ENCODE measurements around the gene SMC4.
"Not testable (repeated sequence)": the region's sequence is repeated elsewhere in the genome, so short reads cannot be mapped to it uniquely, and the experiment has no call there.

SMC4 gene

DNA sequence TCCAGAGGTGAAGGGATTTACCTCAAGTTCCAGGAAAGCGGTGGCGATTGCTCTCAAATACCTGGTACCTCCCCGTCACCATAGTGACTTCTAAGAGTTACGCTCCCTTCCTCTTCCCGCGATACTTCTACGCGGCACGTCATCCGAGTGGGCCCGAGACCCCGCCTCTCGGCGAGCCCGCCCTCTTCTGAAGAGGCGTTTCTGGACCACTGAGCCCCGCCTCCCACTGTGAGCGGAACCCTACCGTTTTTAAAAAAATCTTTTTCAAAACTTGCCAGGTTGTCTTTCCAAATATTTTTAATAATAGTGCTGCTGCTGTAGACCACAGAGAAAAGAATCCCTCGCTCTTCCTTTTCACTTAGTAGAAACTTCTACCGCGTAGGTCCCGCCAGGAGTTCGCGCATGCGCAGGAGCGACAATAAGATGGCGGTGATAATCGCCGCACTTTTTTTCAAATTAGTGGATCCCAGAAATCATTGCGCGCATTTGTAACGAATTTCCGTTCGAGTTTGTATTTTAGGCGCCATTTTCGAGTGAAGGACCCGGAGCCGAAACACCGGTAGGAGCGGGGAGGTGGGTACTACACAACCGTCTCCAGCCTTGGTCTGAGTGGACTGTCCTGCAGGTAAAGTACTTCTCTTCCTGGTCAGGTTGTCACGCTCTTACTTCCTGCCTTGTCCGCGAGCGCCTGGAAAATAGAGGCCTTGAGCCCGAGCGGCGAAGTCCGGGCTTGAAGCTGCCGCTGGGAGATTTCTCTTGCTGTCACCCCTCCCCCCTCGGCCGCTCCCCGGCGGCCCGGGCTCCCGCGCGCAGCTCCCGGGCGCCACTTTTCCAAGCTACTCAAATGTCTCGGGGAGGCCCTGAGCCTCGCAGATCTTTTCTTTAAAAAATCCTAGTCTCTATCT, at the start of gene SMC4, which contains the start of gene IFT80:
Gene SMC4 (plus strand): TSS at position 526 of the 905 bp plus-strand sequence. CDS start 1,177 bp downstream, outside the sequence.
Gene IFT80 (minus strand): TSS at position 101 of the 905 bp plus-strand sequence. CDS start 14,625 bp downstream, outside the sequence.
- DNase-seq: peak; percentile 87

DNA sequence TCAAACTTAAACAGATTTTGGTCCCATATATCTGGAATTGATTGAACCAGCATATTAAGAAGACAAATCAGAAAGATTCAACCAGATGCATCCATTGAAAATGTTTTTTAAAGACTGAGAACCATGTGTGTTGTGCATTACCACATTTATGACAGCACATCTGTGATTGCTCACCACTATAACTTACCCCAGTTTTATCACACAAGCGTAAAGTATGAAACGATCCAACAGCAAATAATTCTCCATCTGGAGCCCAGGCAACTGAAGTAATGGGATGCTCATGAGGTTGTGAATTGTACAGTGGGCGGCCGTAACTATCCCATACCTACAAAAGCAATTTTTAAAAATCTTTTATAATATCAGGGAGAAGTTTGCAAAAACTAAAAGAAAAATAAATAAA, 43.6 kb upstream of the SMC4 start:
- no peak for DNase-seq

DNA sequence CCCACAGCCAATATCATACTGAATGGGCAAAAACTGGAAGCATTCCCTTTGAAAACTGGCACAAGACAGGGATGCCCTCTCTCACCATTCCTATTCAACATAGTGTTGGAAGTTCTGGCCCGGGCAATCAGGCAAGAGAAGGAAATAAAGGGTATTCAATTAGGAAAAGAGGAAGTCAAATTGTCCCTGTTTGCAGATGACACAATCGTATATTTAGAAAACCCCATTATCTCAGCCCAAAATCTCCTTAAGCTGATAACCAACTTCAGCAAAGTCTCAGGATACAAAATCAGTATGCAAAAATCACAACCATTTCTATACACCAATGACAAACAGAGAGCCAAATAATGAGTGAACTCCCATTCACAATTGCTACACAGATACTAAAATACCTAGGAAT, 36.6 kb upstream of the SMC4 start:
- not testable (repeated sequence) for DNase-seq

GRCh38 chr3:160365869-160366522, 33.5 kb upstream of the SMC4 start:
- DNase-seq: no peak

DNA sequence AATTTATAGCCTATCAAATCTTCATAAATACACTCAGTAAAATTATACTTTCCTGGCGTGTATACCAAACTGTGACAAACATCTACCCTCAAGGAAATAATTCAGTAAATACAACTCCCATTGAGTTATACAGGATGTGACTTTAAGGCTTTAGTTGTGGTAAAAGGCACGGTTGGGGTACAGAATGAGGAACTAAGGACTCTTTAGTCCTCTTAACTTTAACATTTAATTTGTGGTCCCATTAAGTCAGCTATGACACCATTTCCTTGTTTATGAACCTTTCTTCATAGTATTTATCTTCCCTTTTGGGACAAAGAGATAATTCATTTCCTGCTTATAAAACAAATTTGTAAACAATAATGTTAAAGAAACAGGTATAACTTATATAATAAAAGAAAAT, 30.6 kb upstream of the SMC4 start:
- no peak for DNase-seq

- no peak for DNase-seq
Observed at GRCh38 chr3:160369784-160370183, 29.7 kb upstream of the SMC4 start.

DNA sequence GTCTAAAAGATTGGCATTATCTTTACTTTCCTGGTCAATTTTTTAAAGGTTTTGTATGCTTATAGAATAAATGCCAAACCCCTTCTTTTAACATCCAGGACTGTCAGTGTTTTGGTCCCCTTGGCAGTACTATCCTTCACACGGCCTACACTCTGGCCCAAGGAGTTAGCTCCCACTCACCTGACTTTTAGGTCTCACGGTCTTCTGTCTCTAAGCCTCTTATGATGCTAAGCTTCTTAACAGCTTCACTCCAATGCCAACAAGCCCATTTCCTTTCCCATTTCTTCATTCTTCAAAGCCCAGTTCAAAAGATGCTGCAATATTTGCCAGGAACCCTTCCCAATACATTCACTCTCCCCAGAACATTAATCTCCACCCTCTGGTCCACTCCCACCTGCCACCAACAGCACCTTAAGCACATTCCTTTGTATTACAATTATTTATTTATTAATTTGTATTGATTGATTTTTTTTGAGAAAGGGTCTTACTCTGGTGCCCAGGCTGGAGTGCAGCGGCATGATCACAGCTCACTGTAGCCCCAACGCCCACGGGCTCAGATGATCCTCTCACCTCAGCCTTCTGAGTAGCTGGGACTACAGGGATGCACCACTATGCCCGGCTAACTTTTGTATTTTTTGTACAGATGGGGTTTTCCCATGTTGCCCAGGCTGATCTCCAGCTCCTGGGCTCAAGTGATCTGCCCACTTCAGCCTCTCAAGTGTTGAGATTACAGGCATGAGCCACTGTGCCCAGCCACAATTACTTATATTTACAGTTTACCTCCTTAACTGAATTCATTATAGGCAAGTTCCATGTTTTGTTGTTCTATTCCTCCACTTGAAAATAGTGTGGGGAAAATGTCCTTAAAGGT, 28.2 kb upstream of the SMC4 start:
- DNase-seq: peak; percentile 3

GRCh38 chr3:160372780-160373179, 26.7 kb upstream of the SMC4 start:
- no peak for DNase-seq

DNA sequence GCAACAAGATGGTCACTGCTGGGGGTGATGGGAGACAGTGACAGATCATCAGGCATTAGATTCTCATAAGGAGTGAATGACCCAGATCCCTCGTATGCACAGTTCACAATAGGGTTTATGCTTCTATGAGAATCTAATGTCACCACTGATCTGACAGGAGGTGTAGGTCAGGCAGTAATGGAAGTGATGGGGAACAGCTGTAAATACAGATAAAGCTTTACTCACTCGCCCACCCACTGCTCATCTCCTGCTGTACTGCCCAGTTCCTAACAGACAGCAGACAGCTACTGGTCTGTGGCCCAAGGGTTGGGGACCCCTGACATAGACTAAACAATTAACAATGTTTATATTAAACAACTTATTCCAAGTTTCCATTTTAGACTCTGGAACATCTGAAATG, 25.8 kb upstream of the SMC4 start:
- no peak for DNase-seq

DNA sequence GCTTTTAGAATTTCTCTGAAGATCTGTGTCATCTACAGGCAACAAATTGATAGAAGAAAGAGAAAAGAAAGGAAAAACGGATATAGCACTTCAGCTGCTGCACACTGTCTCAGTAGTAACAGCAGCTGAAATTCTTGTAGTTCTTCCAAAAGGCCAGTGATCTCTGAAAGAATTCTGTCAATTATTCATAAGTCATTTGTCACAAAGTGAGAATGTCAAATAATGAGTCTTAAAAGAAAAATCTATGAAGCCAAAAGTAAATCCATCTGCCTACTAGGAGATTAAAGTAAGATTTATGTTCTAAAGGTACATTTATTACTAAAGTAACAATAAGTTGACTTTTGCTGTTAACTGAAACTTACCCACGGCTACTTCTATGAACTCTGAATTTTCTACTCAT, 25.0 kb upstream of the SMC4 start:
- no peak for DNase-seq

GRCh38 chr3:160374925-160375324, 24.5 kb upstream of the SMC4 start:
- DNase-seq: no peak

DNA sequence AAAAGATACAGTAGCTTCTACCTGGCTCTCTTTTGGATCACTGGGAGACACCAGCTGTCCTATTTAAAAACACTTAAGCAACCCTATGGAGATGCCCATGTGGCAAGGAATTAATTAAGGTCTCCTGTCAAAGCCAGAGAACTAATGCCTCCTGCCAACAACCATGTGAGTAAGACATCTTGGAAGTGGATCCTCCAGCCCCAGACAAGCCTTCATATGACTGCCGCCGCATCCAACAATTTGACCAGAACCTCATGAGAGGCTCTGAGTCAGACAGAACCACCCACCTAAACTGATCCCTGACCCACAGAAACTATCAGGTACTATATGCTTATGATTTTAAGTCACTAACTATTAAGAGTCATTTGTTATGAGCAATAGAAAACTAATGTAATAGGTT, 22.8 kb upstream of the SMC4 start:
- no peak for DNase-seq

- no peak for DNase-seq
Observed at GRCh38 chr3:160378331-160379109, 20.9 kb upstream of the SMC4 start.

DNA sequence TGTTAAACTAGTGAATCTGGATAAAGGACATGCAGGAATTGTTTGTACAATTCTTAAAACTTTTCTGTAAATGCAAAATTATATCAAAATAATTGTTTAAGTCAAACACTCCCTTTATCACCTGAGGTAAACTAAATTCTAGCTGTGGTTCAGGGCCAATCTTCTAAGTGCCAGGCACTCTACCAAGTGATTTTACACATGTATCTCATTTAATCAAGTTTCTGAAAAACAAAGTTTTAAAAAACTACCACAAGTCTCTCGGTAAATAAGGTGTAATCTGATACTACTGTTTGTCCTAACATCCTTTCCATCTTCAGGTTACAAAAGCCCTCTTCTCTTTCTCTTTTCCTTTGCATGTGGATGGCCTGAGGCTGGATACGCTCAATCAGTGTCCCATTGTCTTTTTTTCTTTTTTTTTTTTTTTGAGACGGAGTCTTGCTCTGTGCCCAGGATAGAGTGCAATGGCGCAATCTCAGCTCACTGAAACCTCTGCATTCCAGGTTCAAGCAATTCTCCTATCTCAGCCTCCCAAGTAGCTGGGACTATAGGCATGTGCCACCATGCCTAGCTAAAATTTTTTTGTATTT, 19.7 kb upstream of the SMC4 start:
- DNase-seq: no peak

DNA sequence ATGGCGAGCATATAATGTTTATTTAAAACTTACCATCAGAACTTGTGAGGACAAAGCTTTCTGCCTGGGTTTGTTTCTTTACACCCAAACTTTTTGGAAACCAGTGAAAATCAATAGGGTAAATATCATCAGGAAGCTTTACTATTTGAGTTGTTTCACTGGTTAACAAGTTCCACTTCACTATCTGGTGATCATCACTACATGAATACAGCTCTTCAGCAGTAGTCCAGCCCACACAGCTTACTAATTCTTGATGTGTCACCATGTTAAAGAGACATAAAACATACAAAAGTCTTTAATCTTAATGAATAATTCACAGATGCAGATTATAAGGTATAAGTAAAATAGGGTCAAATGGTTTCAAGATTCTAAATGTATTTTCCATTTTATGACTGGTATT, 18.0 kb upstream of the SMC4 start:
- DNase-seq: no peak

- no peak for DNase-seq
Observed at GRCh38 chr3:160384639-160385318, 14.7 kb upstream of the SMC4 start.

DNA sequence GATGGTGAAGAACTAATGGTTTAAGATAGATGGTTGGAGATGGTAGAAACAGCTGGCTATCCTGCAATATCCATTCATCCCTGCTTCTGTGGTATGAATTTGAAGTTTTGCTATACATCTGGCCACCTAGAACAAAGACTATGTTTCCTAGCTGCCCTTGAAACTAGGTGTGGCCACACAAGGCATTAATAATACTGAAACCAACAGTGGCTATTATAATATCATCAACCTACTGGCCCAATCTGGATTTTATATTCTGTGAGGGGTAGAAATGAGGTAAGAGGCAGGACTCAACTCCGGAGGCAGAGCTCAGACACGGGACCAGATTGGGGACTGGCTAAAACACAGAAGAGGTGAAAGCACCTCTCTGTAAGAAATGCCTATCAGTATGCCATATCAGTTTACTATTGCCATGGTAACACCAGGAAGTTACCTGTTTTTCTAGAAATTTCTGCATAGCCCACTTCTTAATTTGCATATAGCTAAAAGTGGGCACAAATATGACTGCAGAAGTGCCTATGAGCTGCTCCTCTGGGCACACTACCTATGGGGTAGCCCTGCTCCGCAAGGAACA, 8.8 kb upstream of the SMC4 start:
- DNase-seq: no peak

DNA sequence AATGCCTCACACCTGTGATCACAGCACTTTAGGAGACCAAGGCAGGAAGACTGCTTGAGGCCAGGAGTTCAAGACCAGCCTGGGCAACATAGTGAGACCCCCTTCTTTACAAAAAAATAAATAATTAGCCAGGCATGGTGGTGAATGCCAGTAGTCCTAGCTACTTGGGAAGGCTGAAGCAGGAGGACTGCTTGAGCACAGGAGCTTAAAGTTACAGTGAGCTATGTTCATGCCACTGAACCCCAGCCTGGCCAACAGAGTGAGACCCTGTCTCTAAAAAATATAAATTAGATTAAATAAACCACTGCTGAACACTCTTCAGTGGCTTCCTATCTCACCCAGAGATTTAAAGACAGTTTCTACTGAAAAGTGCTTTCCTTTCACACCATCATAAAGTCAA, 6.7 kb upstream of the SMC4 start:
- DNase-seq: no peak

GRCh38 chr3:160393346-160394008, 6.0 kb upstream of the SMC4 start:
- DNase-seq: no peak

- no peak for DNase-seq
Observed at GRCh38 chr3:160394009-160394392, 5.4 kb upstream of the SMC4 start.

Data from NCI-H226 (cell line).